ENCODE measurements around the gene PSAPL1.

- no peak for TF ChIP-seq POLR2AphosphoS5 (IDR thresholded peaks at IDR 0.05; ENCODE audit: borderline replicate concordance, low read depth, low read length)
- peak; percentile 6 for TF ChIP-seq EZH2 (IDR thresholded peaks at IDR 0.05)
Observed at GRCh38 chr4:7473081-7473480, 38.4 kb upstream of the PSAPL1 start.
